ENCODE measurements around the gene ACTL7A. TPM values are rescaled to one million over a fixed set of nuclear protein-coding genes. Genes with fewer than 3 reads are reported as not detected.

The ACTL7A gene
- total and polyA plus RNA-seq, 2 of the 13 experiments (the other 11 are each of a cell fraction or from before 2014, with no cell fraction given) = not detected

DNA sequence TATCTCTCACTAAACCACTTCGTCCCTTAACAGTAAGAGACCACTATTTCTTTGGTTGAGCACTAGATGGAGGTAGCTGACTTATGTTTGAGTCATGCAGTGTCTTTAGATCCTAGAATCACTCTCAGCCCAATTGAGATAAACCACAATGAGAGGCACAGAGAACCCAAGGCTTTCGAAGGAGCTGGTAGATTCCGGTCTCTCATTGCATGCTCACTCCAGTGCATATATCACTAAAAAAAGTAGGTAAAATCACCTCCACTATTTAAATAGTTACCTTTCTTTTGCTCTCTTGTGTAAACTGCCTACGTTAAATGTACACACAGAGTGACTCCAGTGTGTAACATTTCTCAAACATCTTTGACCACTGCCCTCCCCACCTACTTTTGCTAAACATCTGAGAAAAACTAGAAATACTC, 27.6 kb downstream of the ACTL7A start (continued):
- TF ChIP-seq ZNF772 (CRISPR knock-in tag; IDR thresholded peaks at IDR 0.05) (no peak), HDAC2 (CRISPR knock-in tag; IDR thresholded peaks at IDR 0.05) (peak; percentile 58), NR1H2 (CRISPR knock-in tag; IDR thresholded peaks at IDR 0.05; ENCODE audit: borderline replicate concordance, low read depth) (no peak), ZNF12 (CRISPR knock-in tag; IDR thresholded peaks at IDR 0.05) (no peak), ZNF672 (CRISPR knock-in tag; IDR thresholded peaks at IDR 0.05) (no peak), RNF2 (conservative IDR thresholded peaks at IDR 0.05; ENCODE audit: low read depth) (no peak), HNRNPK (IDR thresholded peaks at IDR 0.05; ENCODE audit: low read depth, low read length, poor library complexity, severe bottlenecking) (no peak), ZNF207 (IDR thresholded peaks at IDR 0.05; ENCODE audit: borderline replicate concordance) (no peak), RFXANK (CRISPR knock-in tag; IDR thresholded peaks at IDR 0.05) (no peak), MEF2D (CRISPR knock-in tag; IDR thresholded peaks at IDR 0.05) (peak; percentile 79), ZNF101 (CRISPR knock-in tag; IDR thresholded peaks at IDR 0.05; ENCODE audit: borderline replicate concordance, low read depth) (no peak), ZNF441 (CRISPR knock-in tag; IDR thresholded peaks at IDR 0.05; ENCODE audit: borderline replicate concordance) (no peak), CBX2 (IDR thresholded peaks at IDR 0.05; ENCODE audit: low read depth, low read length) (no peak), CBX2 (CRISPR knock-in tag; IDR thresholded peaks at IDR 0.05; ENCODE audit: low read depth) (no peak), CBFB (CRISPR knock-in tag; IDR thresholded peaks at IDR 0.05) (no peak), POLR2AphosphoS5 (IDR thresholded peaks at IDR 0.05; ENCODE audit: low read depth, low read length) (no peak), DBP (CRISPR knock-in tag; IDR thresholded peaks at IDR 0.05; ENCODE audit: not compliant biosample characterization) (no peak), ZNF777 (CRISPR knock-in tag; IDR thresholded peaks at IDR 0.05) (no peak), ZNF33A (CRISPR knock-in tag; IDR thresholded peaks at IDR 0.05; ENCODE audit: borderline replicate concordance) (no peak), ZNF781 (CRISPR knock-in tag; IDR thresholded peaks at IDR 0.05; ENCODE audit: borderline replicate concordance, not compliant biosample characterization) (no peak), KLF9 (CRISPR knock-in tag; IDR thresholded peaks at IDR 0.05; ENCODE audit: low read depth) (no peak), PCBP2 (optimal IDR thresholded peaks at IDR 0.05; ENCODE audit: low read depth, low read length, poor library complexity, severe bottlenecking) (no peak), SOX5 (CRISPR knock-in tag; IDR thresholded peaks at IDR 0.05; ENCODE audit: borderline replicate concordance) (peak; percentile 34; the same call in 1 of the 2 replicates), SP2 (CRISPR knock-in tag; IDR thresholded peaks at IDR 0.05) (no peak), ZNF292 (CRISPR knock-in tag; IDR thresholded peaks at IDR 0.05; ENCODE audit: borderline replicate concordance, low read depth) (no peak), ZNF253 (CRISPR knock-in tag; IDR thresholded peaks at IDR 0.05; ENCODE audit: borderline replicate concordance) (no peak), GATAD2A (CRISPR knock-in tag; IDR thresholded peaks at IDR 0.05) (peak; percentile 90), SIX1 (CRISPR knock-in tag; IDR thresholded peaks at IDR 0.05; ENCODE audit: borderline replicate concordance) (no peak), NCOR1 (IDR thresholded peaks at IDR 0.05; ENCODE audit: borderline replicate concordance, low read length) (no peak)
- TF ChIP-seq, protein P1, sequence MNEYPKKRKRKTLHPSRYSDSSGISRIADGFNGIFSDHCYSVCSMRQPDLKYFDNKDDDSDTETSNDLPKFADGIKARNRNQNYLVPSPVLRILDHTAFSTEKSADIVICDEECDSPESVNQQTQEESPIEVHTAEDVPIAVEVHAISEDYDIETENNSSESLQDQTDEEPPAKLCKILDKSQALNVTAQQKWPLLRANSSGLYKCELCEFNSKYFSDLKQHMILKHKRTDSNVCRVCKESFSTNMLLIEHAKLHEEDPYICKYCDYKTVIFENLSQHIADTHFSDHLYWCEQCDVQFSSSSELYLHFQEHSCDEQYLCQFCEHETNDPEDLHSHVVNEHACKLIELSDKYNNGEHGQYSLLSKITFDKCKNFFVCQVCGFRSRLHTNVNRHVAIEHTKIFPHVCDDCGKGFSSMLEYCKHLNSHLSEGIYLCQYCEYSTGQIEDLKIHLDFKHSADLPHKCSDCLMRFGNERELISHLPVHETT (CRISPR knock-in tag; conservative IDR thresholded peaks at IDR 0.05) = no peak
- TF ChIP-seq, protein P2, sequence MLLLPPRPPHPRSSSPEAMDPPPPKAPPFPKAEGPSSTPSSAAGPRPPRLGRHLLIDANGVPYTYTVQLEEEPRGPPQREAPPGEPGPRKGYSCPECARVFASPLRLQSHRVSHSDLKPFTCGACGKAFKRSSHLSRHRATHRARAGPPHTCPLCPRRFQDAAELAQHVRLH (CRISPR knock-in tag; IDR thresholded peaks at IDR 0.05; ENCODE audit: borderline replicate concordance, low read depth) = no peak

Measured in HepG2 (cell line).